HT1080 (cell line): ENCODE results near the gene ZNF780A. TPM values are rescaled to one million over a fixed set of nuclear protein-coding genes. Genes with fewer than 3 reads are reported as not detected.
"Not testable (repeated sequence)": the region's sequence is repeated elsewhere in the genome, so short reads cannot be mapped to it uniquely, and the experiment has no call there.

Experiments used
- DNase-seq: peaks from one replicate; pipeline ENCODE4 v3.0.0-alpha.2; 2015; ENCODE audit warnings: low read depth
- polyA plus RNA-seq, 2 experiments: library from polyadenylated mRNA; depleted of rRNA; stranded (reverse); fragments of >200 nt; gene quantifications; 2 replicates each; pipeline ENCODE4 v1.2.3, GENCODE V29; 2015
- total RNA-seq: library from RNA; depleted of rRNA; stranded (reverse); fragments of >200 nt; shearing (Covaris generic); gene quantifications from 2 replicates; pipeline ENCODE4 v1.2.3, GENCODE V29; 2014; rRNA removed

Gene ZNF780A
- 6.8 and 10.8 TPM in 2 replicates for total RNA-seq
- 4.4 and 4.9 TPM in 2 replicates for polyA plus RNA-seq (2015; cell fraction: cytosol; rRNA removed)
- polyA plus RNA-seq (2015; cell fraction: nucleus; rRNA removed) = 6.8 and 14.5 TPM in 2 replicates

GRCh38 chr19:40090241-40091204 lies at the start of gene ZNF780A:
TSS of gene ZNF780A (minus strand) at chr19:40090943. CDS start at chr19:40084753, 6,190 bp downstream.
- DNase-seq = peak; percentile 64

GRCh38 chr19:40139533-40140287 lies 49.0 kb upstream of the ZNF780A start:
- peak; percentile 37 for DNase-seq

GRCh38 chr19:40136818-40137217 lies 46.1 kb upstream of the ZNF780A start:
- DNase-seq = no peak

GRCh38 chr19:40134866-40135265 lies 44.1 kb upstream of the ZNF780A start:
- DNase-seq = no peak

- DNase-seq = no peak
These were observed 42.7 kb upstream of the ZNF780A start for GRCh38 chr19:40133491-40133890.

- no peak for DNase-seq
These were observed 39.3 kb upstream of the ZNF780A start for GRCh38 chr19:40130013-40130412.

- DNase-seq = no peak
These were observed 38.7 kb upstream of the ZNF780A start for GRCh38 chr19:40129425-40129824.

GRCh38 chr19:40128991-40129390 lies 38.2 kb upstream of the ZNF780A start:
- DNase-seq = no peak

GRCh38 chr19:40119380-40119779 lies 28.6 kb upstream of the ZNF780A start:
- DNase-seq = no peak

GRCh38 chr19:40118638-40119037 lies 27.9 kb upstream of the ZNF780A start:
- not testable (repeated sequence) for DNase-seq

GRCh38 chr19:40116075-40116474 lies 25.3 kb upstream of the ZNF780A start:
- no peak for DNase-seq

GRCh38 chr19:40114119-40114518 lies 23.4 kb upstream of the ZNF780A start:
- DNase-seq = not testable (repeated sequence)

- DNase-seq = not testable (repeated sequence)
These were observed 21.5 kb upstream of the ZNF780A start for GRCh38 chr19:40112271-40112670.

- DNase-seq = no peak
These were observed 19.8 kb upstream of the ZNF780A start for GRCh38 chr19:40110570-40110969.

GRCh38 chr19:40104754-40105153 lies 14.0 kb upstream of the ZNF780A start:
- DNase-seq = no peak

GRCh38 chr19:40103600-40103999 lies 12.9 kb upstream of the ZNF780A start:
- no peak for DNase-seq

GRCh38 chr19:40101813-40102212 lies 11.1 kb upstream of the ZNF780A start:
- DNase-seq = no peak

- no peak for DNase-seq
These were observed 2.7 kb upstream of the ZNF780A start for GRCh38 chr19:40093416-40093815.

GRCh38 chr19:40091205-40092129 lies 724 bp upstream of the ZNF780A start:
- no peak for DNase-seq

GRCh38 chr19:40089462-40089861 lies 1.3 kb downstream of the ZNF780A start:
- DNase-seq = no peak
